ENCODE results near the gene HCRT.
"Not testable (repeated sequence)": the region's sequence is repeated elsewhere in the genome, so short reads cannot be mapped to it uniquely, and the experiment has no call there.

The HCRT gene

GRCh38 chr17:42146911-42147607, 38.2 kb downstream of the HCRT start:
- Histone ChIP-seq H3K27me3 (no peaks in the 10 kb centered on the region), H3K4me1 (peaks cover 26% of the 10 kb centered on the region), H4K20me1 (peaks cover 100% of the 10 kb centered on the region), H3K27ac (no peak overlapping the region), H3K9me3 (no peaks in the 10 kb centered on the region), H3K4me2 (no peak overlapping the region), H3K9ac (no peak overlapping the region), H3K36me3 (peaks cover 93% of the 10 kb centered on the region), H3K4me3 (no peak overlapping the region)
- TF ChIP-seq Cebpa-rat (IDR thresholded peaks at IDR 0.05): no peak

- 0 out of 2 replicates have a peak overlapping the region, but pooled peaks have one; percentile 40 for H3K9ac ChIP-seq
- H3K4me2 ChIP-seq: peak overlapping the region; percentile 44
- peaks cover 93% of the 10 kb centered on the region for H3K36me3 ChIP-seq
These were observed 42.1 kb downstream of the HCRT start for GRCh38 chr17:42143138-42143537.

GRCh38 chr17:42142371-42142896, 42.8 kb downstream of the HCRT start:
- no peak for TF ChIP-seq Cebpa-rat (IDR thresholded peaks at IDR 0.05)
- Histone ChIP-seq H3K9me3 (no peaks in the 10 kb centered on the region), H3K4me3 (no peak overlapping the region), H3K27ac (peak overlapping the region; percentile 4; the same call in 1 of the 2 replicates), H3K9ac (peak overlapping the region; percentile 40; the same call in 1 of the 2 replicates), H4K20me1 (peaks cover 99% of the 10 kb centered on the region), H3K4me1 (peaks cover 38% of the 10 kb centered on the region), H3K4me2 (peak overlapping the region; percentile 44), H3K36me3 (peaks cover 93% of the 10 kb centered on the region), H3K27me3 (no peaks in the 10 kb centered on the region)

More at GRCh38 chr17:42143138-42143537, 42.1 kb downstream of the HCRT start:
- peaks cover 99% of the 10 kb centered on the region for H4K20me1 ChIP-seq
- H3K27ac ChIP-seq: 0 out of 2 replicates have a peak overlapping the region, but pooled peaks have one; percentile 4
- H3K4me1 ChIP-seq: peaks cover 38% of the 10 kb centered on the region
- not testable (repeated sequence) for H3K4me3 ChIP-seq, H3K9me3 ChIP-seq, H3K27me3 ChIP-seq

- Histone ChIP-seq H3K9me3 (no peaks in the 10 kb centered on the region), H3K36me3 (peaks cover 92% of the 10 kb centered on the region), H3K27me3 (no peaks in the 10 kb centered on the region), H3K27ac (0 out of 2 replicates have a peak overlapping the region, but pooled peaks have one; percentile 13), H3K4me1 (peaks cover 41% of the 10 kb centered on the region), H3K4me3 (no peak overlapping the region), H3K4me2 (peak overlapping the region; percentile 44), H3K9ac (no peak overlapping the region), H4K20me1 (peaks cover 99% of the 10 kb centered on the region)
- no peak for TF ChIP-seq Cebpa-rat (IDR thresholded peaks at IDR 0.05)
These were observed 43.9 kb downstream of the HCRT start for GRCh38 chr17:42141382-42141781.

DNA sequence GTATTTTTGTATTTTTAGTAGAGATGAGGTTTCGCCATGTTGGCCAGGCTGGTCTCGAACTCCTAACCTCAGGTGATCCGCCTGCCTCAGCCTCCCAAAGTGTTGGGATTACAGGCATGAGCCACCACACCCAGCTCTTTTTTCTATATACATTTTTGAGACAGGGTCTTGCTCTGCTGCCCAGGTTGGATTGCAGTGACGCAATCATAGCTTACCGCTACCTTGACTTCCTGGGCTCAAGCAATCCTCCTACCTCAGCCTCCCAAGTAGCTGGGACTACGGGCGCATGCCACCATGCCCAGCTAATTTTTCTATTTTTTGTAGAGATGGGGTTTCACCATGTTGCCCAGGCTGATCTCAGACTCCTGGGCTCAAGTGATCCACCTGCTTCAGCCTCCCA, 44.6 kb downstream of the HCRT start:
- H3K27me3 ChIP-seq, H3K9me3 ChIP-seq, H3K4me2 ChIP-seq, H3K4me3 ChIP-seq, H3K9ac ChIP-seq: not testable (repeated sequence)
- H4K20me1 ChIP-seq: peaks cover 99% of the 10 kb centered on the region
- peaks cover 92% of the 10 kb centered on the region for H3K36me3 ChIP-seq
- H3K27ac ChIP-seq: 0 out of 2 replicates have a peak overlapping the region, but pooled peaks have one; percentile 13
- H3K4me1 ChIP-seq: peaks cover 48% of the 10 kb centered on the region

DNA sequence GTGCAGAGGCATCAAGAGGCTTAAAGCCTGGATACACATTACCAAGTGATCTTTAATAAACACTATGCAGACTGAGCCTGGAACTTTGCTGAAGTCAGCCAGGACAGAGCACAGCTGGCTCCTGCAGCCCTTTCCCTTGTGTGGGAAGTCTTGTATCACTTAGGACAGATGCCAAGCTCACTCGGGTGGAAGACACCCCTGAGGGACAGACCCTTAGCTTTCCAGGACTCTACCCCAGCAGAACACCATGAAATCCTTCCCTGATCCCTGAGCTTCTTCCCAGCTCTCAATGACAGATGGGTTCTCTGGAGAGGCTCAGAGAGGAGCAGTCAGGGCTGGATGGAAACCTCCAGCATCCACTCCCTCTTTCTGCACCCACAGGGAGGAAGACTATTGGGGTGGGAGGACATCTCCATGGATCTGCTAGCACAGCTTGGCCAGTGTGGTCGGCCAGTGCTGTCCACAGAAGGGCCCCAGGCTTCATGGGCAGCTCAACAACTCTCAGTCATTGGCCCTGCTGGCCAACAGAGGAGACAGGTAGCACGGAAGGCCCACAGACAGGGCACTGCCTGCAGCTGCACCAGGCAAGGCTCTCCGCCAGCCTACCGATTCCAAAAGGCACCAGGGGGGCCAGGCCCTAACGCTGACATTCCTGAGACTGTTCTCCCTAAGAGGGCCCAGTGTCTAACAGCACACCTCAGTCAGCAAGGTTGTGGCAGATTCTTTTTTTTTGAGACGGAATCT, 46.3 kb downstream of the HCRT start:
- peaks cover 84% of the 10 kb centered on the region for H3K36me3 ChIP-seq
- H3K4me3 ChIP-seq: no peak overlapping the region
- no peak for TF ChIP-seq Cebpa-rat (IDR thresholded peaks at IDR 0.05)
- peaks cover 99% of the 10 kb centered on the region for H4K20me1 ChIP-seq
- no peak overlapping the region for H3K27ac ChIP-seq
- H3K4me2 ChIP-seq: no peak overlapping the region
- H3K27me3 ChIP-seq: no peaks in the 10 kb centered on the region
- no peak overlapping the region for H3K9ac ChIP-seq
- H3K9me3 ChIP-seq: no peaks in the 10 kb centered on the region
- peaks cover 65% of the 10 kb centered on the region for H3K4me1 ChIP-seq

GRCh38 chr17:42136654-42137051, 48.6 kb downstream of the HCRT start:
- Histone ChIP-seq H4K20me1 (peaks cover 99% of the 10 kb centered on the region), H3K36me3 (peaks cover 64% of the 10 kb centered on the region), H3K27me3 (no peaks in the 10 kb centered on the region), H3K9me3 (no peaks in the 10 kb centered on the region), H3K4me2 (no peak overlapping the region), H3K4me3 (no peak overlapping the region), H3K4me1 (peaks cover 66% of the 10 kb centered on the region), H3K27ac (no peak overlapping the region), H3K9ac (no peak overlapping the region)
- TF ChIP-seq Cebpa-rat (IDR thresholded peaks at IDR 0.05): no peak

GRCh38 chr17:42135664-42136653, 49.3 kb downstream of the HCRT start:
- Histone ChIP-seq H3K4me2 (peak overlapping the region; percentile 42), H3K4me3 (no peak overlapping the region), H4K20me1 (peaks cover 99% of the 10 kb centered on the region), H3K27me3 (no peaks in the 10 kb centered on the region), H3K36me3 (peaks cover 59% of the 10 kb centered on the region), H3K9me3 (no peaks in the 10 kb centered on the region), H3K4me1 (peaks cover 66% of the 10 kb centered on the region), H3K9ac (no peak overlapping the region), H3K27ac (no peak overlapping the region)
- TF ChIP-seq Cebpa-rat (IDR thresholded peaks at IDR 0.05): no peak

DNA sequence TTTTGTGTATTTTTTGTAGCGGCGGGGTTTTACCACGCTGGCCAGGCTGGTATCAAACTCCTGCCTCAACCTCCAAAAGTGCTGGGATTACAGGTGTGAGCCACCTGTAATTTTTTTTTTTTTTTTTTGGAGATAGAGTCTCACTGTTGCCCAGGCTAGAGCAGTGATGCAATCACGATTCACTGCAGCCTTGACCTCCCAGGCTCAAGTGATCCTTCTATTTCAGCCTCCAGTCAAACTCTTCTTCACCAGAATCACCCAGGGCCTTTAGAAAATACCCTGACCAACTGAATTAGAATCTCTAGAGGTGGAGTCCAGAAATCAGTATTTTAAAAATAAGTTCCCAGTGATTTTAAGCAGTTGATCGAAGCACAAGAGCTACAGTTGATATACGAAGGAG, 50.1 kb downstream of the HCRT start:
- Histone ChIP-seq H3K4me3 (no peak overlapping the region), H3K27ac (no peak overlapping the region), H3K9ac (no peak overlapping the region), H3K27me3 (no peaks in the 10 kb centered on the region), H4K20me1 (peaks cover 100% of the 10 kb centered on the region), H3K4me2 (no peak overlapping the region; the same call in 1 of the 2 replicates), H3K9me3 (no peaks in the 10 kb centered on the region), H3K36me3 (peaks cover 59% of the 10 kb centered on the region), H3K4me1 (peaks cover 67% of the 10 kb centered on the region)
- TF ChIP-seq Cebpa-rat (IDR thresholded peaks at IDR 0.05): no peak

All from BLaER1 (cell line).